ENCODE results near the gene MR1.

Gene MR1

DNA sequence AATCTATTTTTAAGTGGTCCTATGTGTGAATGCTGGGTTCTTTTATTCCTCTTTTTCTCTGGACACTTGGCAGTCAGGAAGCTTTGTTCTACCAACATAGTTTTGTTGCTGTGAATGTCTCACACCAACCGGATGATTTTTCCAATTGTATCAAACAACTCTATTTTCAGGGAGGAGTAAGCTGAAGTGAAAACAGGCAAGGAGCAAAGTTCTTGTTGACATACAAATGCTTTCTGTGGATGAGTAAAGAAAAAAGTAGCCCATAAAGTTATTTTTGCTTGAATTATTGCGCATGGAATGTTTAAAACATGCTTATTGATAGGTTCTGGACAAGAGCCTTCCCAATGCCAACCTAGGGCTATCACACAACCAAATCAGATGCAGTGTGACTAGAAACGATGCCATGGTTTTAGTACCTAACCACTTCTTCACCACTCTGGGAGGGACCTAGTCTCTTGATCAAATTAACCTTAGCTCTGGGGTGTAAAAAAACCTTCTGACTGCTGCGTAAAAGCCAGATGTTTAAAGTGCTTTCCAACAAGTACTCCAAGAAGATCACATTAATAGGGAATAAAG, 59.2 kb downstream of the MR1 start:
- DNase-seq = no peak

GRCh38 chr1:181094416-181095212, 60.8 kb downstream of the MR1 start:
- DNase-seq = no peak

DNA sequence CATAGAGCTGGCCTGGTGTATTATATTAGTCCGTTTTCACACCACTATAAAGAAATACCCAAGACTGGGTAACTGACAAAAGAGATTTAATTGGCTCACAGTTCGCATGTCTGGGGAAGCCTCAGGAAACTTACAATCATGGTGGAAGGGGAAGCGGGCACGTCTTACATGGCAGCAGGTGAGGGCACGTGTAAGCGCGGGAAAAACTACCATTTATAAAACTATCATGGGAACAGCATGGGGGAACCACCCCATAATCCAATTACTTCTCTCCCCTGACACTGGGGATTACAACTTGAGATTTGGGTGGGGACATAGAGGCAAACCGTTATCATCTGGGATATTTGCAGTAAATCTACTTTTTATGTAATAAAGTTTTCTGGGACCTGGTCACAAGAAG, 61.5 kb downstream of the MR1 start:
- DNase-seq = no peak

DNA sequence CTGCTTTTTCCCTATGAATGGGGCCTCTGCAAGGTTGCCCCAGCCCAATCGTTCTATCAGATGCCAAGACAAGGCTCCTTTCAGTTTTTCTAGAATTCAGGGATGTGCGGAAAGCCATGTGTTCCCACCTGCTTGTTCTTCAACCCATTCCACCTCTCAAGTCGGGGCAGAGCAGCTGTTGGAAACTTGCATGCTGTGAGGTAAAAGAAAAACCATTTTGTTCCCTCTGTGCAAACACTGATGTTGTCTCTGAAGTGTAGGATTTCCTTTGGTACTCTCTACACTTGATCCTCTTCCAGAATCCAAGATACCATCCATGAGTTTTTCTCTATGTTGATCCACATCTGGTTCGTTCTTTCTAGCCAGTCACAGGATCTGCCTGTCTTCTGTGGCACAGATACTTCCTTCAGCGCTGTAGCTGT, 62.0 kb downstream of the MR1 start:
- no peak for DNase-seq

DNA sequence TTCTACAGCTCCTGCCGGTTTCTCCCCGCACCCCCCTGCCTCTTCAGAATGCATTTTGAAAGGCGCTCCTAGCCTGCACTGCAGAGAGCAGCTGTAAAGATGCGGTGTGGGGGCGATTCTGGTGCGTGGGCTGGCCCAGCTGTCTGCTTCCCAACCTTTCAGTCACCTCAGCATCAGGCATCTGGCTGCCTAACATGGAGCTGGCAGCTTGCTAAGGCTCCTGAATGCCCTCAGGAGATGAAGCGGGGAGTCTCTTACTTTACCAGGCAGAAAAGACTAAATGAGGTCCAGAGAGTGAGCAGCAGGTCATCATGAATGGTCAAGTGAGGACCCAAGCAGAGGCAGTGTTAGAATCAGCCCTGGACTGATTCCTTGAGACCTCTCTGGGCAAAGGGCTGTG, 63.5 kb downstream of the MR1 start:
- no peak for DNase-seq

DNA sequence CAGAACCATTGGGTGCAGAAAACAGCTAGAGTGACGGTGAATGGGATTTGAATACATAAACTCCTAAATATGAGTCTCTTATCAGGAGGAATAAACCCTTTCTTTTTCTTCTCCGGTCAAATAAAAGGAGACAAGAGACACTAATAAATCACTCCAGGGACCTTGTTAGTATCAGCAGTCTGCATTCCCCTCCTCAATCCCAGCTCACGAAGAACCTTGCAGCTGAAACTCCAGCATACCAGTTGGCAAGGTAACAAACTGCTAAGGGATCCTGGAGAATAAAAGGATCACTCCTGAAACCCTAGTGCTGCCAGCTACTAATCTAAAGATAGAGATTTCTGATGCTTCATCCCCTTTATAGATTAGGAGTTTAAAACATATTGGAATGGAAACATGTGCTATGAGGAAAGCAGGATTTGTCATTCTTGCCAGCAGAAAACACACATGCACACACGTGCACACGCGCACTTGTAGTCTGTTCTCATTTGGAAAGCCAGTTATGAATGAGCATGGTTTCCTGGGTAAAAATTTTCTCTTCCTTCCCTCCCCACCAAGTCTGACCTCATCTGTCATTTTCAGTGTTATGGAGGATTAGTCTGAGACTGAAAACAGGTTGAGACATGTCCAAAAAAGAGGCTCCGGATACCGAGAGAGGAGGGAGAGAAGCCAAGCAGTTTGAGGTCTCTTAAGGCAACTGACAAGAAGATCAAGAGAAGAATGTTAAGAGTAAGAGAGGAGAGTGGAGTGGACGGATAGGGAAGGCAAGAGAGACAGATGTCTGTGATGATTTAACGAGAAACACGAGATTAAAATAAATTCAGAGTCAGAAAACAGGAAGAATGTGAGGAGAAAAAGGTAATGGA, 65.6 kb downstream of the MR1 start:
- DNase-seq = peak in 2 of 5 experiments; percentile 18 to 89

DNA sequence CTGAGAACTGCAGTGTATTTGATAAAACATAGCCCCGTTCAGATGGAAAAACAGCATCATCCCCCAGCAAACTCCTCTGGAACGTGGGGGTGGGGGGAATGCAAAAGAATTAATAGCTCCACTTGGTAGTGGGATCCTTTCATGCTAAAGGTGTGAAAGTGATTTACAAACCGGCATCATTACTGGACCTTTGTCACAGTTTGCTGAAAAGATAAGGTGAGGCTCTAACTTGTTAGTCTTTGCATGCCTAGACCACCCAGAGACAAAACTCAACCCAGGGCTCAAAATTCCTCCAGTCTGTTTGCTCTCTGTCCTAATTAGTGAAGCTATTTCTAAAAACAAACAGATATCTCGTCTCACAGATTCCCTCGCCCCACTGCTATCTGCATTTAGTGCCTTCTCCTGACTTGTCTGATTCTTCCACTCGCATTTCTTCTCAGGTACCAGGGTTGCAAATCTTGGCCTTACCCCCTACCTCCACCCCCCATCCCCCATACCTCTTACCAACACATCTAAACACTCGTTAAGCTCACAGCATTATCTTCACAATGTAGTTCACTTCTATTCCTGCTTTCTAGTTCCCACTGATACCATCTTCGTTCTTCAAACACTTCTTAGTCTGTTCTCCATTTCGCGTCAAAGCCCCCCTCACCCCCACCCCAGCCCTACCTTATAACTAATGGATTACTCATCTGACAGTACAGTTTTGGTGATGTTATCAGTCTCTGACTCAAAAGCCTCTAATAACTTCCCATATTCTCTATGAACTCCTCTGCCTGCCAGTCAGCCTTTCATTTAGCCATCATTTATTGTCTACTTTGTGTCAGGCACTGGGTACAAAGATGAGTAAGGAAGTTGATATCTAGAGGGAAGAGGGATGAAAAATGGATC, 66.5 kb downstream of the MR1 start:
- DNase-seq = peak in 2 of 5 experiments; percentile 35 to 76

- no peak for DNase-seq
These were observed 67.2 kb downstream of the MR1 start for GRCh38 chr1:181100934-181101333.

DNA sequence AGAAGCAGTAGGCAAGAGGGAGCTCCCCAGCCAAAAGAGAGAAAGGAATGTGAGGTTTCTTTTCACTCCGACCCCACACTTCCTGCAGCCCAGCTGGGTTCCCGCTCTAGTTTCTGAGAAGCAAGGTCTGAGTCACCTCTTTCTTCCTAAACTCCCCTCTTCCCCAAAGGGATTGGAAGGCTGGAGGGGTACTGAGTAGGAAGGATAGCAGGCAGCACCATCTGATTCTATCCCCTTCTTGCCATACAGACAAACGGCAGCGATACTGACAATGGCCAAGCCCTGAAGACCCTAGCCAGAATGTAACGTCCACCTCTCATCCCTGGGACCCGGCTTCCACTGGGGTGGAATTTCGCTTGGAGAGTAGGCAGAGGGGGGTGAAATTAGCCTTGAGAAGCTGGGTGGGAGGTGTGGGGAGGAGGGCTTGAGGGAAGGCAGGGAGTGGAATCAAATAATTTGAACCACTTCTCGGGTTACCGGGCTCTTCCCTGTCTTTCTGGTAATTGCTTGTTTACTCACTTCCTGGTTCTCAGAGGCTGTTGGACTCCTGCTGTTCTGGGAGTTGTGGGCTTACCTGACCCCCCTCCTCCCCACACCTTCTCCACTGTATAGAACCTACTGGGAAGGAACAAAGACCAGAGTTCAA, 67.9 kb downstream of the MR1 start:
- no peak for DNase-seq

- no peak for DNase-seq
These were observed 69.1 kb downstream of the MR1 start for GRCh38 chr1:181102841-181103240.

DNA sequence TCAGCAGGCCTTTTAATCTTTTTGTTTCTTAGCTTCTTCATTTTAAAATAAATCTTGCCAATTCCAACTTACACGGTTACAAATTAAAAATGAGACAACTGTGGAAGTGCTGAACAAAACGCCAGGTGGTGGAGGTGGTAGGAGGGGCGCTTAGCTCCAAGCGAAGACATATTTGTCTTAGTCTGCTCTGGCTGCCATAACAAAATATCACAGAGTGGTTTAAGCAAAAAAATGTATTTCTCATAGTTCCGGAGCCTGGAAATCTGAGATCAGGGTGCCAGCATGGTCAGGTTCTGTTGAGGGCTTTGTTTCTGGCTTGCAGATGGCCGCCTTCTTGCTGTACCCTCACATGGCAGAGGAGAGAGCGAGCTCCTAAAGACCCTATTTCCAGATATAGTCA, 69.6 kb downstream of the MR1 start:
- no peak for DNase-seq

GRCh38 chr1:181104042-181104789, 70.4 kb downstream of the MR1 start:
- peak in 1 of 5 experiments; percentile 13 for DNase-seq

DNA sequence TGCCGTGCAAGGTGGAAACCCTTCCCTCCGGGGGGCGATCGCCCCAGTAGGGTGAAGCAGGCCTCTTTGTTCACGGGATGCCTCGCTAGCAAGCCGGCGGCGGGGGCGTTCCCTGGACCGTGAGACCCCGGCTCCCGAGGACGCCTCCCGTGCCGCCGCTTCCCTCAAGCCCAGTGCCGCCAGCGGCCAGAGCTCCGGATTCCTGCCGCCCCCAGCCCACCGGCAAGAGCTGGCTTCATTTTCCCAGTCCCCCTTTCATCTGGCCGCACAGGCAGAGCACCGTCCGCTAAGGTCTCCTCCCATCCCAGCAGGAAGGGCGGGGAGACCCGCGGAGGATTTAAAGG, 71.0 kb downstream of the MR1 start:
- peak in 4 of 5 experiments; percentile 13 to 62 (median 44) for DNase-seq

DNA sequence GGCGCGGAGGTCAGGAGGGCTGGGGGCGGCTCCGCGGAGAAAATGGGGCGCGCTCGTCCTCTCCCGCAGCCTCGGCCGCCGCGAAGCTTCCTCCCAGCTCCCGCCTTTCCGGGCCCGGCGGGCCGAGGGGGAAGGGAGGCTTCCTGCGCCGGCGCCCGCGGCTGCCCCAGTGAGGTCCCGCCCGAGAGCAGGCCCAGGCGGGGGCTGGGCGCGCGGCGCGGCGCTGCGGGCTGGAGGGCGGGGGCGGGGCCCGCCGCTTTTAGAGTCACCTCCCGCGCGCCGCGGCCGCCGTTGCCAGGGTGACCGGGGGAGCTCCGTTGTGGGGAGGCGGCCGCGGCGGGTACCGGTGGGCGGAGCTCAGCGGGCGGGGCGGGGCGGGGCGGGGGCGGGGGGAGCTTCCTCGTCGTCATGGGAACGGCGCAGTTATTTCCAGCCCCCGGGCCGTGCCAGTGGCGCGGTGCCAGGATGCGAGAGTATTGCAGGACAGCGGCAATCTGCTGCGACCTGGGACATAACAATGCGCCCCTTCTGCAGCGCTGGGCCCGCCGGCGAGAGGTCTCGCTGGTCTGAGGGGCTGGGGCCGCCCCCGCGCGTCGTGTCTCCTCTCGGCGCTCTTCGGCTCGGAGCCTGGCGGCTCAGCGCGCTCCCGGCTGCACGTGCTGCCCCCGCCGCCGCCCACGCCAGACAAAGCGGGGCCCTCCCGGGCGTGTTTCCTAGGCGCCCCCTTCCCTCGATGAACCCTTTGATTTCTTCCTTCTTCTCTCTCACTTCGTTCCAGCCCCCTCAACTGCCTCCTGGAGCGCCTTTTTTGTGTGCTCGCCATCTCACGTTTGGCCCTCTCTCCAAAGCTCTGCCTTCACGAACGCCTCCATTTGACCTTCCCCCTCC, 71.6 kb downstream of the MR1 start:
- peak; percentile 80 to 95 (median 89) for DNase-seq

DNA sequence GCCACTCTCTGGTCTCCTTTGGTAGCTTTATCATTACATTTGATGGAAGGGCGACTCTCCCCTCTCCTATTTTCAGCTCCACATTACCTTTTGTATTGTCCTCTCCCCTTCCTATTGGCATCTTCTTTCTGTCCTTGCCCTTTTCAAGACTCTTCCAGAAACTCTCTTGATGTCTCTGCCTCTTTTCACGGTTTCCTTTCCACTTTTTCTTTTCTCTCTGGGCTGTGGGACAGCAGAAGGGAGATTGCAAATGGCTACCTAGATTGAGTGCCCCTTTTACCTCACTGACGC, 72.2 kb downstream of the MR1 start:
- DNase-seq = no peak

DNA sequence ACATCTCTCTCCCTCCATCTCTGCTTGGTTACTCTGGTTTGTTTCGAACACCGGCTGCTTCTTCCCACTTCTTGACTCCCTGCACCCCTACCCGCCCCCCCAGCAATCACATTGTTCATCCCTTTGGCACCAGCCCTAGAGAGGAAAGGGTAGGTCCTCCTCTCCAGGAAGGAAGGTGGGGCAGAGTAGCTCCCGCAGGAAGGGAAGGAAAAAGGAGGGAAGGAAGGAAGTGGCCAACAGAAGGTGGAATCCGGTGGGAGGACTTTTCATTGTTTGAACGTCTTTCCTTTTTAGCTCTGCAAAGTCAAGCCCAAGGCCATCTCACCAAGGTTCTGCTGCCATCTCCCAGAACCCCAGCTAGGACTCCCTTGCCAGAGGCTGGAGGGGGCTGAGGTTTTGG, 72.7 kb downstream of the MR1 start:
- no peak for DNase-seq

DNA sequence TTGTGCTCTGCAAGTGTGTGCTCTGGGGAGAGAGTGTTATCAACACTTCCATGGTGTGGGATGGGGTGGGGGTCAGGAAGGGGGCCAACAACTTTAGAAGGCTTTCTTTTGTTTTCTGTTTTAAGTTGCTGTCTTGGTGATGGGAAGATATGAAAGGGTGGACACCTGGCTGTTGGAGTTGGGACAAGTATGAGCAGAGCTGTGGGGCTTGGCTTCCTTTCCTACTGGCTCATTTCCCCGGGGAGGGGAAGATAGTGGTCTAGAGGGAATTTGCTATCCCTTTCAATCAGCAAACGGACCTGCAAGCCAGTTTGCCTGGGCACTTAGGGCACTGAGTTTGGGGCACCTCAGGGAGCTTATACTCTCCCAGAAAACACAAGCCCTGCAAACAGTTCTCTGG, 73.9 kb downstream of the MR1 start:
- DNase-seq = no peak

DNA sequence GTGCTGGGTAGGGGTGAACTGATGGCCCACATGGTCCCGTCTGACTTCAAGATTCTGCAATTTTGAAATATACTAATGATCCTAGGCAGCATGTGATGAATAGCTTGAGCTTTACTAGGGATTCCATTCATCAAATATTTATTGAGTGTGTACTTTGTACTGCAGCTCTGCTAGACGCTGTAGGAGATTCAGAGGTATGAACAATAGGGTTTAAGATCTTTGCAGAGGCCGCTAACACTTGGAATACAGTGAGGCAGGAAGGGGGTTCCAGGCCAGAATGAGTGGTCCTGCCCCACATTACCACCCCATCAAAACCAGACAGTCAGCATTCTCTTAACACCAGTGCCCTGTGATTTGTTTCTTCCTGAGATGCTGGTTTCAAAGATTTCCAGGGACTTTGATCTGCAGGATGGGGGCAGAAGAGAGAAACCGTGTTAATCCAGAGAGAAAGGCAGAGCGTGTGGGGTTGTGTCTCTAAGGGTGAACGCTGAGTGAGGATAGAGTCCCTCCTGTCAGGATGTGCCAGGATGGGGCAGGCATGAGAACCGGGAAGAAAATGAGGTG, 74.6 kb downstream of the MR1 start:
- DNase-seq = no peak

- DNase-seq = no peak
These were observed 76.2 kb downstream of the MR1 start for GRCh38 chr1:181110013-181110412.

Measured in T-helper 2 cell (primary cell).